Measurements from ENCODE around the gene SMDT1.

The SMDT1 gene, protein sequence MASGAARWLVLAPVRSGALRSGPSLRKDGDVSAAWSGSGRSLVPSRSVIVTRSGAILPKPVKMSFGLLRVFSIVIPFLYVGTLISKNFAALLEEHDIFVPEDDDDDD

DNA sequence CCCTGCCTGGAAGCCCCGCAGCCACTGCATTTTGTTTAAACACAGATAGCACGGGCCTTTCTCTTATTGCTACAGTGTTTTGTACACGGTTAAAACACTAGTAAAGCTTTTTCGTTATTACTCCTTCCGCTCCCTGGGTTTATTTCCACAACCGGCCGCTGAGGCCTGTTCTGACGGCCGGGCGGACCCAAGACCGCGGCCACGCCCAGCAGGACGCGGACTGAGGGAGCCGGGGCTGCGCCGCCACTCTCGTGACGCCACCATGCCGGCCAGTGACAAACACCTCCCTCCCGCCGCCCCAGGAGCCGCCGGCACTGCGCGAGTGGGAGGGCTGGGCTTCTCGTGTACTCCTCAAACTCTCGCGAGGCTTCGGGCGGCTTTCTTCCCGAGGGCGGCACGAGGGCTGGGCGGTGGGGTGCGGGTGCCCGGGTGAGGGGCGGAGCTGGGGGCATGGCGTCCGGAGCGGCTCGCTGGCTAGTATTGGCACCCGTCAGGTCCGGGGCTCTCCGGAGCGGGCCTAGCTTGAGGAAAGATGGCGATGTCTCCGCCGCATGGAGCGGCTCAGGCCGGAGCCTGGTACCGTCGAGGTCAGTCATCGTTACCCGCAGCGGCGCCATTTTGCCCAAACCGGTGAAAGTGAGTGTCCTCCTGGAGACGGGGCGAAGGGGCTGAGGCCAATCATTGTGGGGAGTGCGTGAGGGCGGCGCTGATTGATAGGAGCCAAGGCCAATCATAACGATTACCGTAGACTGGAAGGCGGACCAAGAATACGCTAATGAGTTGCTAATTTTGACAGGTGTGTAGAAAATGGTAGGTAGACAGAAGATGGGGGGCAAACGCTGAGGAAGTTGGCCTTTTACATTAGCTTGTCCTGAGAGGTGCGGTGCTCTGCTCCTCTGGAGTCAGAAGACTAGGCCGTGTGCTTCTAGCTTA, at the start of gene SMDT1:
SMDT1 (plus strand) TSS at position 382 of the 933 bp plus-strand sequence; CDS start at position 451, 69 bp downstream.
- DNase-seq (ENCODE audit: low read depth) = peak; percentile 96

DNA sequence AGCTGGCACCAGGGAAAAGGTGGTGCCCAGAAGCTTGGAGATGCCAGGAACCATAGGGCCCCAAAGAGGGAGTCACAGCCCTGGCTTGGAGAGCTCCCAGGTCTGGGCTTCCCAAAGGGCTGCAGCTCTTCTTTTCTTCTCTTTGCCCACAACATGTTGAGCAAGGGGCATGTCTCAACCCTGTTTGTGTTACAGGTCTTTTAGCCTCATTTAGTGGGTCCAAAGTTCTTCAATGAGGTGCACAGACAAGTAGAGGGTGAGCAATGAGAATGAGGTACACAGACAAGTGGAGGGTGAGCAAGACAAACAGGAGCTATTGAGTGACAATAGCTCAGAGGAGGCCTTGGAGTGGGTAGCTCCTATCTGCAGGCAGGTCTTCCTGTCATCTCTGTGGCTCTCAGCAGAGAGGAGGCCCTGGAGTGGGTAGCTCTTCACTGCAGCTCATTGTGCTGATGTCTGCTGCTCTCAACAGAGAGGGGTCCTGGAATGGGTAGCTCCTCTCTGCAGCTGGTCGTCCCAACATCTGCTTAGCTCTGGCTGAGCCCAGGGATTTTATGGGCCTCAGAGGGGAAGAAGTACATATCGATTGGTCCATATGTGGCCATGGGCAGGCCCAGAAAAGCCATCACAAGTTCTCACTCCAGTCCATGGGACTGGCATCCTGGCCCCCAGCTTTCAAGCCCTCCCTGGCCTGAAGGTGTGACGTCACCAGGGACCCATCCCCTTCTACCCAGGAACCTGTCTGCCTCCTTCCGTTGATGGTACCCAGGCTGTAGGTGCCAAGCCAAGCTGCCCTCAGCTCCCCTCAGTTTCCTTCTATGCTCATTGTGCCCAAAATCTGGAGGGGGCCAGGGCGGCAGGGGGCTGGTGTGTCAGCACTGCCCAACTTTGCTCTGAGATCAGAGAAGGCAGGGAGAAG, 46.0 kb upstream of the SMDT1 start:
- DNase-seq (ENCODE audit: low read depth) = no peak

DNA sequence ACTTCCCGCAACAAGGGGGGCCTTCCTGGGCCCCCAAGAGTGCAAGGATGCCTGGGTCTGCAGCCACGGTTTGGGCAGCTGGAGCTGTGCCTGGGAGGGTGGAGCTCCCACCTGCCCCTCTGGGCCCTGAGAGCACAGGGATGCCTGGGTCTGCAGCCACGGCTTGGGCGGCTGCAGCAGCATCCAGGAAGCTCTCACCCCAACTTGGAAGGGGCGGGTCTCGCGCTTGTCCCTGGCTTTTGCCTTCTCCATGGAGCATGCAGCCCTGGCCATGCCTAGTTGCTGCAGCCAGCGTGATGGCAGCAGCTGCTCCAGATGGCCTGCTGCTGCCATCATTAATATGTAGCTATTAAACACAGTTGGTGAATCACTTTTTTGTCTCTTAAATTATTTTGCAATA, 44.2 kb upstream of the SMDT1 start:
- DNase-seq (ENCODE audit: low read depth) = no peak

DNA sequence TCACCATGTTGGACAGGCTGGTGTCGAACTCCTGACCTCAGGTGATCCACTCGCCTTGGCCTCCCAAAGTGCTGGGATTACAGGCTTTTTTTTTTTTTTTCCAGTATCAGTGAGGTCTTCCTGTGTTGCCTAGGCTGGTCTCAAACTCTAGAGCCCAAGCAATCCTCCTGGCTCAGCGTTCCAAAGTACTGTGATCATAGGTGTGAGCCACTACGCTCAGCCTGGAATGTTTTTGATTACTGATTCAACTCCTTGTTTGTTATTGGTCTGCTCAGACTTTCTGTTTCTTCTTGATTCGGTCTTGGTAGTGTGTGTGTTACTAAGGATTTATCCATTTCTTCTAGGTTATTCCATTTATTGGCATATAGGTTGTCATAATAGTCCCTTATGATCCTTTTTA, 40.2 kb upstream of the SMDT1 start:
- DNase-seq (ENCODE audit: low read depth) = no peak

DNA sequence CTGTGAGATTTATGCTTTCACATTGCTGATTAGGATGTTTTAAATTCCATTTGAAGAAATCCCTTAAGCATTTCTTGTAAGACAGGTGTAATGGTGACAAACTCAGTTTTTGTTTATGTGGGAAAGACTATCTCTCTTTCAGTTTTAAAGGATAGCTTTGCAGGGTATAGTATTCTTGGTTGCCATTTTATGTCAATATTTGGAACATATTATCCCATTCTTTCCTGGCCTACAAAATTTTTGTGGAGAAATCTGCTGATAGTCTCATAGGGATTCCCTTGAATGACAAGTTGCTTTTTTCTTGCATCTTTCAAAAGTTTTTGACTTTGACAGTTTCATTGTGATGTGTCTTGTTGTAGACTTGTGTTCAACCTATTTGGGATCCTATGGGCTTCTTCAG, 37.7 kb upstream of the SMDT1 start:
- DNase-seq (ENCODE audit: low read depth) = no peak

DNA sequence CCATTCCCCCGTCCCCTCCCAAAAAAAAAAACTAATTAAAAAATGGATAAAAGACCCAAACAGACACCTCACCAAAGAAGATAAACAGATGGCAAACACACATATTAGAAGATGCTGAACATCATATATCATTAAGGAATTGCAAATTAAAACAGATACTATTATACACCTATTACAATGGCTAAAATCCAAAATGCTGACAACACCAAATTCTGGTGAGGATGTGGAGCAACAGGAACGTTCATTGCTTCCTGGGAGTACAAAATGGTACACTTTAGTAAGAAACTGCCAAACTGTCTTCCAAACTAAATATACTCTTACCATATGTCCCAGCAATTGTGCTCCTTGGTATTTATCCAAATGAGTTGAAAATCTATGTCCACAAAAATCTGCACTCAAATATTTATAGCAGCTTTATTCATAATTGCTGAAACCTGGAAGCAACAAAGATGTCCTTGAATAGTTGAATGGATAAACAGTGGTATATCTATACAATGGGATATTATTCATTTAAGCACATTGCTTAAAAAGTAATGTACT, 28.8 kb upstream of the SMDT1 start:
- no peak for DNase-seq (ENCODE audit: low read depth)

DNA sequence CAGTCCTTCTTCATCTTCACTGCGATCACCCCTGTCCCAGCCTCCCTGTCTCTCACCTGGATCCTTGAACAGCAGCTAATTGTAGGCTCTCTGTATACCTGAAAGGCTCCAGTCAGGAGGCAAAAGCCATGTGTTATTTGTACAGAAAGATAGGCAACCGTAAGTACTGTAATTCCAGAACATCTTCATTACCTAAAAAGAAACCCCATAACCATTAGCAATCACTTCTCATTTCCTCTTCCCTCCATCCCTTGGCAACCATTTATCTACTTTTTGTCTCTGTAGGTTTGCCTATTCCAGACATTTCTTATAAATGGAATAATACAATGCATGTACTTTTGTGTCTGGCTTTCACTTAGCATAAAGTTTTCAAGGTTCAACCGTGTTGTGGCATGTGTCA, 26.7 kb upstream of the SMDT1 start:
- no peak for DNase-seq (ENCODE audit: low read depth)

DNA sequence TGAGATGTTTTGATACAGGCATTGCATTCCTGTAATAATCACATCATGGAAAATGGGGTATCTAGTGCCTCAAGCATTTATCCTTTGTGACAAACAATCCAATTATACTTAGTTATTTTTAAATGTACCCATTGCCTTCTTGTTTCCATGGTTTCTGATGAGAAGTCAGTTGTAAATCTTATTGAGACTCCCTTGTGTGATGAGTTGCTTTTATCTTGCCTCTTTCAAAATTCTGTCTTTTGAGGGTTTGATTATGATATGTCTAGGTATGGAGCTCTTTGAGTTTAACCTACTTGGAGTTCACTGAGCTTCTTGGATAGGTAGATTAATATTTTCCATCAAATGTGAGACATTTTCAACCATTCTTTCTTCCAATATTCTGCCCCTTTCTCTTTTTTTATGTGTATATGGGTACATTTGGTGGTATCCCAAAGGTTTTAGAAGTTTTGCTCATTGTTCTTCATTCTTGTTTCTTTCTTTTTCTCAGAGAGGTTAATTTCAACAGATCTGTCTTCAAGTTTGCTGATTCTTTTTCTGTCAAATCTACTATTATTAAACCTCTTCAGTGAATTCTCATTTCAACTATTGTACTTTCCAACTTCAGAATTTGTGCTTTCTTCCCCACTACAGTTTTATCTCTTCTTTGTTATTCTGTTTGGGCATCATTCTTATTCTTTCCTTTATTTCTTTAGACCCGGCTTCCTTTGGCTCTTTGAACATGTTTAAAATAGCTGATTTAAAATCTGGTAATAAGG, 22.6 kb upstream of the SMDT1 start:
- DNase-seq (ENCODE audit: low read depth) = no peak

DNA sequence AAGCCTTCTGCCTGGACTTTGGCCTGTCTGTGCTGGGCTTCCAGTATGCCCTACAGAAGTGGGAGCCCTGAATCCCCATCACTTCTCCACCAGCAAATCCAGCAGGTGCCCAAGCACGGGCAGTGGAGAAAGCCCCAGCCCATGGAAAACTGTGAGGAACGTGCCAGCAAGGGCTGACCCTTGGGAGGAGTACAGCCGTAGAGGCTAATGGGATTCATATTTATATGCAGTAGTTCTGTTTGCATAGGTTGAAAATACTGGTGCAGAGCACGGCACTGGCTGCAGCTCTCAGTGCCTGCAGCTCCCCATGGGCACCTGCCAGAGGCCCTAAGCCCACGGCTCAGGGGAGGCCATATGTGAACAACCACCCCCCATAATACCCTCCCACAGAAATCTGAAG, 19.0 kb upstream of the SMDT1 start:
- no peak for DNase-seq (ENCODE audit: low read depth)

DNA sequence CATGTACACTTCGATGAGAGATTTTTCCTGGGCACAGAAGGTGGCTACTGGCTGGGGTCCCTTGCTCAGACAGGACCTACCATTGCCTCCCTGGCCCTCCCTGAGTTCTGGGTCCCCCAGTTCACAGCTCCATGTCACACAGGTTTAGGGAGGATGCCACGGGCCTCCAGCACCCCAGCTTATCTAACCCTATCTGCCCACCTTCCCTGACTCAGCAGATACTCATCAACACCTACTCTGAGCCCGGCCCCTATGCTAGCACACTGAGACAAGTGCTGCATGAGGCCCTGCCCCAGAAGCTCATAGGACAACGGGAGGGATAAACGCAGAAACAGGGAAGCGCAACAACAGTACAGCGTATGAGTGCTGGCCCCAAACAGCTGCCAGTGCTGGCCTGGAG, 18.5 kb upstream of the SMDT1 start:
- DNase-seq (ENCODE audit: low read depth) = no peak

DNA sequence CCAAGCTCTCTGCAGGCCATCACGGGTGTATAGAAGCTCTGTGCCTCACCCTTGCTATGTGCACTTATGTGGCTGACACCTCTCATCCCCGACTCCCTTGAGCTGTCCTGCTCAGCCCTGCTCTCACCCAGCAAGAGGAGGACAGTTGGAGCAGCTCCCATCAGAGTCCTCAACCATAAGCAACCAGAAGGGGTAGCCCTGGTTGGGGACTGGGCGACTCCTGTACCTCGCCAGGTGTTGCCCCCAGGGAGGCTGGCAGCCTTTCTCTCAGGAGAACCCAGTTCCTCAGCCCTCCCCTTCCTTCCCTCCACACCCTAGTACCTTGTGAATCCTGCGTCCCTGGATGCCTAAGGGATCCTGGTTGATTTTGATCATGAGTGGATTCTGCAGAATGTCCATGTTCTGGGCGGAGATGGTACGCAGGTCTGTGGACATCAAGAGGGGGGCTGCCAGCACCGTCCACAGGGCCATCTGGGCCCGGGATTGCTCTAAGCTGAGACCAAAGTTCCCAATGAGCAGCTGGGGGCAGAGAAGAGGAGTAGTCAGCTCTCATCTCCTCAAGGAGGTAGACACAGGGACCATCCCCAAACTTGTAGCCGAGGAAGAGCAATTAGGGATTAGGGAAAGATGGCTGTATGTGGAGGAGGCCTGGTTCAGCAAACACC, 16.9 kb upstream of the SMDT1 start:
- no peak for DNase-seq (ENCODE audit: low read depth)

DNA sequence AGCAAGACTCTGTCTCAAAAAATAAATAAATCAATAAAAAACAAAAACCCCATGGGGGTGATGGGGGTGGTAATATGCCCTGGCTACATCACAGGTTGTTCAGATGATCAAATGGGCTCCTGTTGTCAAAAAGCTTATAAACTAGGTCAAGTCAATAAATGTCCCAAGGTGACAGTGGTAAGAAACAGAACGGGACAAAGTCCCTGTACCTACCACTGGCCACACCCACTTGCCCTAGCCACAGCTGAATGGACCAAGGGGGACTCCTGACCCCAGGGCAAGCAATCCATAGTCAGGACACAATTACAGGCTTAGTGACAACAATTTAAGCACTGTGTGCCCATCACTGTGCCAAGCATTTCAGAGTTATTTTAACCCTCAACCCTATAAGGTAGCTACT, 14.9 kb upstream of the SMDT1 start:
- no peak for DNase-seq (ENCODE audit: low read depth)

DNA sequence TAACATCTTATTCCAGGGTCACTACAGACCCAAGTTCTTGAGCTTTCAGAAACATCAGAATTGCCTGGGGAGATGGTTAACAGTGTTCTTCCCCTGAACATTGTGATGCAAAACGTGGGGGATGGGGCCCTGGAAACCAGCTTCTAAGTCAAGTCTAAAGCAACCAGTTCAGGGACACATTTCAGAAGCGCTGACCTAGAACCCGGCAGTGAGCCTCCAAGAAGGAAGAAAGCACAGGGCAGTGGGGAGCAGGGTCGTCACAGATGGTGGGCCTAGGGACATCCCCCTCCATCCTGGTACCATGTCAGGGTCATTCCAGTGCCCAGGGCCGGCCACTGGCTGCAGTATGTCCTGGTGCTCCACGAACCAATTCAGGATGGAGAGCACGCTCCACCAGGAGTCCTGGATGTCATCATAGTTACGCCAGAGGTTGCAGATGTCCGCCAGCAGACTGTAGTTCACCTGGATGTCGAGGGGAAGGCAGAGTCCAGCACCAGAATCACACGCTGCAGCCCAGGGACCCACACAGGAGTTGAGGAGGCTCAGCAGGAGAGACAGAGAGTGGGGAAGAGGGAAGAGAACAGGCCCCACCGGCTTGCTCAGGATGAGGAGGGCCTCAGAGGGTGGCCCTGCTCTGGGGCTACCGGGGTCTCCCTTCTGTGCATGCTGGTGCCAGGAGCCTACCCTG, 13.9 kb upstream of the SMDT1 start:
- DNase-seq (ENCODE audit: low read depth) = no peak

DNA sequence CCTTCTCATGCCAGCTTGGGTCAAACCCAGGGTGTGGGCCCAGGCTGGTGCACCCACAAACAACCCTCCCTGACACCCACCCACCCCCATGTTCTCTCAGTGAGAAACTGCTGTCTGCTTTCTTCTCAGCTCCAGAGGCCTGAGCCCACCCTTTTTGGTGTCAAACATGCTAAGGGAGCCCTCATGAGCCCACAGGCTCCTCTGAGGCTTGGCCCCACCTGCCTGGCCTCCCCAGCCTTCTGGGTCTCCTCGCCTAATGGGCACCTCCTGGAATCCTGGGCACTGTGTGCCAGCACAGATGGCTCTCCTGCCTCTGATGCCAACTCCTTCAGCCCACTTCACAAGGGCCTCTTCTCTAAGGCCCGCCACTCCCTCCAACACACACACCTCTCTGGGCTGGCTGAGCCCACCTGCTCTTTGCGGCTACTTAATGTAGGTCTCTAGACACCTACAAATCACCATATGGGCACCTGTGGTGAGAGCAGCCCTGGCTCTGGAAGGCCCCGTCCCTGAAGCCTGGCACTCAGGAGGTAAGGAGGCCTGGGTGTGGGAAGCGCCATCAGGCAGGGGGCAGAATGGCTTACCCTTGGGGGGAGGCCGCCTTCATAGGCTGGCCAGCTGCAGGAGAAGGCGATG, 13.3 kb upstream of the SMDT1 start:
- no peak for DNase-seq (ENCODE audit: low read depth)

DNA sequence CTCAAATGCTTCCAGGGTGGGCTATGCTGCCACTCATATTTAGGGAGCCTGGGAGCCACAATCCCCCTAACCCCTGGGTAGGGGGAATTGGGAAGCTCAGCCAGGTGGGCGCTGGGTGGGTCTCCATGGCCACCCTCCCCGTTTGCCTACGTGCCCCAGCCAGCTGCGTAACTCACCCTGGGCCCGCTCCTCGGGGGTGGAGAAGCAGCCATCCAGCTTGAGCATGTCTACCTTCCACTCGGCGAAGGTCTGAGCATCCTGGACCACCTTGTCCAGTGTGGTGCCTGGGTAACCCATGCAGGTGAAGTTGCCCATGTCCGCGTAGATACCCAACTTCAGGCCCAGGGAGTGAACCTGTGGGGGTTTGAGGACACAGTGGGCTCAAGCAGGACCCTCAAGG, 12.6 kb upstream of the SMDT1 start:
- no peak for DNase-seq (ENCODE audit: low read depth)

DNA sequence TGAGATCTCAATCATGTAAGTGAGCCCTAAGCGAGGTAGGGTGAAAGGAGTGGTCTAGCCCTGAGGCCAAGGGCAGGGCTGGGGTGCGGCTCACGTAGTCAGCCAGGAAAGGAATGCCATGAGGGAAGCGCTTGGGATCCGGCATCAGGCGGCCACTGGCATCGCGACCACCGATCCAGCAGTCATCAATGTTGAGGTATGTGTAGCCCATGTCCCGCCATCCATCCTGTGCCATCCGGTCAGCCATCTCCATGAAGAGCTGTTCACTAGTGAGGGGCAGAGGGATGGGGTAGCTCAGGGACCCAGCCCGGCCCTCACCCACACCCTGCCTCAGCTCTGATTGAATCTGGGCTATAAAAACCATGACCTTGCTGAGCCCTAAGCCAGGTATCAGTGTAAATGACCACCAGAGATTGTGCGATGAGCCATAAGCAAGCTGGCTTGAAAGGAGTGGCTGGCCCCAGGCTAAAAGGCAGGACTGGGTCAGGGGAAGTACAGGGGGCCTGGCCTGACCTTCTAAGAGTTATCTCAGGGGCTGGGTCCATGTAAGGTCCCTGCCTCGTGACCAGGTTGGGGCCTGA, 11.7 kb upstream of the SMDT1 start:
- no peak for DNase-seq (ENCODE audit: low read depth)

DNA sequence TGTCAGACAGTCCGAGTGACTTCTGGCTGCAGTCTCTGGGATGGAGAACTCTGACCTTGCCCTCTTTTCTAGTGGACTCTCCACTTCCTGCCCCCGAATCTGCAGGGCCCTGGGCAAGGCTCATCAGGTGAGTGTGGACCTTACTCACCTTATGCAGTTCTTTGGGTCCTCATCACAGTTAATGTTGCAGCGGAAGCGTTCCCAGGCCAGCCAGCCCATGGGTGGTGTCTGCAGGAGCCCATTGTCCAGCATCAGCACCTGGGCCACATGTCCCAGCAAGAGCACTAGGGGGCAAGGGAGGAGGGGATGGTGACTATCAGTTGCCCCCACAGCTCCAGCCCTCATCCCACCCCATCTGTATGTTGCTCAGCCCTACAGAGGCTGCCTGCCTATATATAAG, 11.2 kb upstream of the SMDT1 start:
- DNase-seq (ENCODE audit: low read depth) = no peak

DNA sequence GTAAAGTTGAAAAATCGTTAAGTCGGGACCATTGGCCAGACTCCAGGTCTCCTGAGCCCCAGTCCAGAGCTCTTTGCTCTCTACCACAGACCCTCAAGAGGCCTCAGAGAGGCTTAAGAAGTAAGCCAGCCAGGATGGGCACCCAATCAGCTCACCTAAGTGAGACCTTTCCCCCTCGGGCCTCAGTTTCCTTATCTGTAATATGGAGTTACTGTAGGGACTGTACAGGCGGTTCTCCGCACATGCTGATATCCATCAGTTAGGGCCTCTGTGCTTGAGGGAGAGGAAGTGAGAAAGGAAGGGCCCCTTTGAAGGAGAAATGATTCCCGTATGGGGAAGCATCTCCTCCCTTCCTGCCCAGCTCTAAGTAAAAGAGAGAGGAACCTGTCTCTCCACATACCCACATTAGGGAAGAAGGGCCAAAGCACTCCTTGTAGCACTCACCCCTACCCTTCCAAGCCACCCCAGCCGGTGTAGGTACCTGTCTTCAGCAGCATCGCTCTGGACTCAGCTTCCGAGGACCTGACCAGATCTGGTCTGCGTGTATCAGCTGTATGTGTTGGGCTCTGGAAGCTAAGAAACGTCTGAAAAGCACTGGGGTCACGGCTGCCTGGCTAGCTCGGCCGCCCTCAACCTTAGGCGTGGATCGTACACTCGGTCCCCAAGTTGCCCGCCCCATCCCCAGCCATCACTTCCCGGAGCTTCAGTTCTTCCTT, 9.5 kb upstream of the SMDT1 start:
- no peak for DNase-seq (ENCODE audit: low read depth)
